HepG2 (cell line): ENCODE results near the gene FASTKD1. TPM values are rescaled to one million over a fixed set of nuclear protein-coding genes. Genes with fewer than 3 reads are reported as not detected.
A peak's percentile ranks its signal among the peaks of the same experiment; 100 is the strongest.

Experiments
- ATF1 ChIP-seq: IDR thresholded peaks from 2 replicates; pipeline ENCODE4 v1.6.1; 2016; ENCODE audit warnings: mild to moderate bottlenecking, control low read depth
- GATAD1 ChIP-seq: IDR thresholded peaks from 2 replicates; pipeline ENCODE4 v1.6.1; 2016; ENCODE audit warnings: missing genetic modification reagents, missing compliant biosample characterization
- HNRNPLL ChIP-seq: fragments of 200-400 bp; formaldehyde crosslinking; IDR thresholded peaks from 2 replicates; pipeline ENCODE4 v1.6.1; 2017; ENCODE audit warnings: mild to moderate bottlenecking, low read depth, low read length; ENCODE audit not compliant: poor library complexity, severe bottlenecking
- KLF6 ChIP-seq: IDR thresholded peaks from 2 replicates; pipeline ENCODE4 v1.8.0; 2016; ENCODE audit warnings: missing biosample characterization, missing genetic modification reagents
- MYNN ChIP-seq: sonication (generic); formaldehyde crosslinking; IDR thresholded peaks from 2 replicates; pipeline ENCODE4 v1.4.0; 2020; ENCODE audit warnings: mild to moderate bottlenecking, low read depth, missing genetic modification reagents
- PPARG ChIP-seq: conservative IDR thresholded peaks from 2 replicates; pipeline ENCODE4 v1.6.1; 2016; ENCODE audit warnings: missing biosample characterization, missing genetic modification reagents
- SPEN ChIP-seq: sonication (generic); formaldehyde crosslinking; IDR thresholded peaks from 2 replicates; pipeline ENCODE4 v1.5.1; 2020; ENCODE audit warnings: low read depth, mild to moderate bottlenecking, missing genetic modification reagents
- TCF7 ChIP-seq: sonication (generic); IDR thresholded peaks from 2 replicates; pipeline ENCODE4 v1.6.1; 2016; ENCODE audit warnings: antibody characterized with exemption, low read depth
- ZBTB7A ChIP-seq: sonication (generic); formaldehyde crosslinking; IDR thresholded peaks from 2 replicates; pipeline ENCODE4 v1.8.0; 2022; ENCODE audit warnings: mild to moderate bottlenecking, missing genetic modification reagents
- ZMAT3 ChIP-seq: sonication (generic); formaldehyde crosslinking; conservative IDR thresholded peaks from 2 replicates; pipeline ENCODE4 v1.7.0; 2021; ENCODE audit warnings: missing genetic modification reagents
- ZNF709 ChIP-seq: sonication (generic); formaldehyde crosslinking; IDR thresholded peaks from 2 replicates; pipeline ENCODE4 v1.5.0; 2020; ENCODE audit warnings: mild to moderate bottlenecking, missing genetic modification reagents
- ZNF720 ChIP-seq: sonication (generic); formaldehyde crosslinking; IDR thresholded peaks from 2 replicates; pipeline ENCODE4 v1.4.0; 2020; ENCODE audit warnings: missing genetic modification reagents
- ZNF761 ChIP-seq: sonication (generic); formaldehyde crosslinking; conservative IDR thresholded peaks from 2 replicates; pipeline ENCODE4 v1.4.0; 2020; ENCODE audit warnings: mild to moderate bottlenecking, missing genetic modification reagents
- polyA plus RNA-seq, 8 experiments: library from polyadenylated mRNA; depleted of rRNA in 3 of 8; stranded (reverse) in 7 of 8; unstranded in 1 of 8; fragments of >200 nt; fragmentation: Illumina TruSeq in 4 of 8; extraction: Trizol in 4 of 8; gene quantifications; 2 replicates each; pipeline versions ENCODE4 v1.2.1 to v1.2.3, GENCODE V29; 2011 to 2016; ENCODE audit warnings: low read depth in 4 of 8, missing spikeins in 1 of 8, mixed read lengths in 1 of 8; ENCODE audit not compliant: insufficient read depth in 1 of 8
- total RNA-seq, 5 experiments: library from RNA; depleted of rRNA; stranded (reverse); fragments of >200 nt; fragmentation: Illumina TruSeq; extraction: Trizol; gene quantifications; 2 replicates each; pipeline ENCODE4 v1.2.3, GENCODE V29; 2016; ENCODE audit warnings: low read depth in 1 of 5
- TF ChIP-seq, protein P1 (sequence below): sonication (generic); formaldehyde crosslinking; IDR thresholded peaks from 2 replicates; pipeline ENCODE4 v1.5.1; 2020; ENCODE audit warnings: mild to moderate bottlenecking, missing genetic modification reagents, moderate library complexity
- TF ChIP-seq, protein P2 (sequence below): sonication (generic); formaldehyde crosslinking; IDR thresholded peaks from 2 replicates; pipeline ENCODE4 v1.5.0; 2020; ENCODE audit warnings: missing genetic modification reagents
- TF ChIP-seq, protein P3 (sequence below): sonication (generic); formaldehyde crosslinking; conservative IDR thresholded peaks from 2 replicates; pipeline ENCODE4 v1.4.0; 2020; ENCODE audit warnings: missing genetic modification reagents
- TF ChIP-seq, protein P4 (sequence below): IDR thresholded peaks from 2 replicates; pipeline ENCODE4 v1.6.1; 2012; ENCODE audit warnings: low read depth, low read length, improper control_type of control experiment
- TF ChIP-seq, protein P5 (sequence below): sonication (generic); formaldehyde crosslinking; IDR thresholded peaks from 2 replicates; pipeline ENCODE4 v1.4.0; 2020; ENCODE audit warnings: missing genetic modification reagents

The FASTKD1 gene
- total and polyA plus RNA-seq, 2 of the 13 experiments (the other 11 are each of a cell fraction or from before 2014, with no cell fraction given) = 35.0 to 38.0 TPM

DNA sequence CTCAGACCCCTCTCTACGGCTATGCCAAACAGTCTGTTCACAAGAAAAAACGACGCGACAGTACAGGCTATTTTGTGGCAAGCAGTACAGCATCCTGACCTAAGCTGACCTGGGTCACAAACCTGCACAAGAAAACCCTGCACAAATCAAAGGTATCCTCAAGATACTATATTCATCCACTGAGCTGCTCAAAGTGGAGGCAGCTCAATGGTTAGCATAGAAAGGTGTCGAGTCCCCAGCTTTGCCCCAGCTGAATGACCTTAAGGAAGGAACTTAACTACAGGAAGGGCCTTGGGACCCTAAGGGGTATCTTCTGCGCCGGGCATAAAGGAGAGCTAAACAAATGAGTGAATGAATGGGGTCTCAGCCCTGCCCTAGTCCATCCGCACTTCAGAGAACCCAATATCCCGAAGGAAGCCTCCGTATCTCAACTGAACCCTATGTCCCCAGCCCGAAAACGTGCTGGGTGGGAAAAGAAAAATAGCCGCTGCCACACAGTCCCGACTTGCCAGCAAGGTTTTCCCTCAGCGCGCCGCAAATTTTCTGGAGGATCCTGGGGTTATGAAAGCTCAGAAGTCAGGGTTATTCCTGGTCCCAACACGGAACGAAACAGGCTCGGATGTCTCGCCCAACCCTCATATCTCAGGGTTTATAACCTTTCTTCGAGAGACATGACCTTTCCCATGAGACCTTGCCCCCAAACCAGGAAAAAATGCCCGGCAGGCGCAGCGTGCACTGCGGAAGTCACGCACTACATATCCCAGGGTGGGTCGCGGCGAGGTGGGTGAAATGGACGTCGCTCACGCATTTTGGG, at the start of gene FASTKD1 (continued):
- TF ChIP-seq, protein P1, sequence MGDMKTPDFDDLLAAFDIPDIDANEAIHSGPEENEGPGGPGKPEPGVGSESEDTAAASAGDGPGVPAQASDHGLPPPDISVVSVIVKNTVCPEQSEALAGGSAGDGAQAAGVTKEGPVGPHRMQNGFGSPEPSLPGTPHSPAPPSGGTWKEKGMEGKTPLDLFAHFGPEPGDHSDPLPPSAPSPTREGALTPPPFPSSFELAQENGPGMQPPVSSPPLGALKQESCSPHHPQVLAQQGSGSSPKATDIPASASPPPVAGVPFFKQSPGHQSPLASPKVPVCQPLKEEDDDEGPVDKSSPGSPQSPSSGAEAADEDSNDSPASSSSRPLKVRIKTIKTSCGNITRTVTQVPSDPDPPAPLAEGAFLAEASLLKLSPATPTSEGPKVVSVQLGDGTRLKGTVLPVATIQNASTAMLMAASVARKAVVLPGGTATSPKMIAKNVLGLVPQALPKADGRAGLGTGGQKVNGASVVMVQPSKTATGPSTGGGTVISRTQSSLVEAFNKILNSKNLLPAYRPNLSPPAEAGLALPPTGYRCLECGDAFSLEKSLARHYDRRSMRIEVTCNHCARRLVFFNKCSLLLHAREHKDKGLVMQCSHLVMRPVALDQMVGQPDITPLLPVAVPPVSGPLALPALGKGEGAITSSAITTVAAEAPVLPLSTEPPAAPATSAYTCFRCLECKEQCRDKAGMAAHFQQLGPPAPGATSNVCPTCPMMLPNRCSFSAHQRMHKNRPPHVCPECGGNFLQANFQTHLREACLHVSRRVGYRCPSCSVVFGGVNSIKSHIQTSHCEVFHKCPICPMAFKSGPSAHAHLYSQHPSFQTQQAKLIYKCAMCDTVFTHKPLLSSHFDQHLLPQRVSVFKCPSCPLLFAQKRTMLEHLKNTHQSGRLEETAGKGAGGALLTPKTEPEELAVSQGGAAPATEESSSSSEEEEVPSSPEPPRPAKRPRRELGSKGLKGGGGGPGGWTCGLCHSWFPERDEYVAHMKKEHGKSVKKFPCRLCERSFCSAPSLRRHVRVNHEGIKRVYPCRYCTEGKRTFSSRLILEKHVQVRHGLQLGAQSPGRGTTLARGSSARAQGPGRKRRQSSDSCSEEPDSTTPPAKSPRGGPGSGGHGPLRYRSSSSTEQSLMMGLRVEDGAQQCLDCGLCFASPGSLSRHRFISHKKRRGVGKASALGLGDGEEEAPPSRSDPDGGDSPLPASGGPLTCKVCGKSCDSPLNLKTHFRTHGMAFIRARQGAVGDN (CRISPR knock-in tag) = peak; percentile 87
- TF ChIP-seq ZNF761 (CRISPR knock-in tag) (no peak), KLF6 (peak; percentile 81; the same call in 1 of the 2 replicates), ZNF709 (CRISPR knock-in tag) (no peak), TCF7 (no peak), GATAD1 (CRISPR knock-in tag) (peak; percentile 95), ZMAT3 (CRISPR knock-in tag) (peak; percentile 68; the same call in 1 of the 2 replicates), PPARG (CRISPR knock-in tag) (peak; percentile 88), ZBTB7A (CRISPR knock-in tag) (no peak), SPEN (CRISPR knock-in tag) (peak; percentile 99), ZNF720 (no peak), ATF1 (CRISPR knock-in tag) (peak; percentile 97), HNRNPLL (peak; percentile 97), MYNN (CRISPR knock-in tag) (no peak)
- TF ChIP-seq, protein P2, sequence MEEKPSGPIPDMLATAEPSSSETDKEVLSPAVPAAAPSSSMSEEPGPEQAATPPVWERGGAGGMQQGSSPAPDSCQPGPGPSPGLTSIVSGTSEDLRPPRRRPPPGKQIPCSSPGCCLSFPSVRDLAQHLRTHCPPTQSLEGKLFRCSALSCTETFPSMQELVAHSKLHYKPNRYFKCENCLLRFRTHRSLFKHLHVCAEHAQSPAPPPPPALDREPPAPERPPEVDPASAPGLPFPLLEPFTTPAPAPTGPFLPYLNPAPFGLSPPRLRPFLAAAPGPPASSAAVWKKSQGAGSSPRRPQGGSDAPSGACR (CRISPR knock-in tag) = peak; percentile 47; the same call in 1 of the 2 replicates
- TF ChIP-seq, protein P3, sequence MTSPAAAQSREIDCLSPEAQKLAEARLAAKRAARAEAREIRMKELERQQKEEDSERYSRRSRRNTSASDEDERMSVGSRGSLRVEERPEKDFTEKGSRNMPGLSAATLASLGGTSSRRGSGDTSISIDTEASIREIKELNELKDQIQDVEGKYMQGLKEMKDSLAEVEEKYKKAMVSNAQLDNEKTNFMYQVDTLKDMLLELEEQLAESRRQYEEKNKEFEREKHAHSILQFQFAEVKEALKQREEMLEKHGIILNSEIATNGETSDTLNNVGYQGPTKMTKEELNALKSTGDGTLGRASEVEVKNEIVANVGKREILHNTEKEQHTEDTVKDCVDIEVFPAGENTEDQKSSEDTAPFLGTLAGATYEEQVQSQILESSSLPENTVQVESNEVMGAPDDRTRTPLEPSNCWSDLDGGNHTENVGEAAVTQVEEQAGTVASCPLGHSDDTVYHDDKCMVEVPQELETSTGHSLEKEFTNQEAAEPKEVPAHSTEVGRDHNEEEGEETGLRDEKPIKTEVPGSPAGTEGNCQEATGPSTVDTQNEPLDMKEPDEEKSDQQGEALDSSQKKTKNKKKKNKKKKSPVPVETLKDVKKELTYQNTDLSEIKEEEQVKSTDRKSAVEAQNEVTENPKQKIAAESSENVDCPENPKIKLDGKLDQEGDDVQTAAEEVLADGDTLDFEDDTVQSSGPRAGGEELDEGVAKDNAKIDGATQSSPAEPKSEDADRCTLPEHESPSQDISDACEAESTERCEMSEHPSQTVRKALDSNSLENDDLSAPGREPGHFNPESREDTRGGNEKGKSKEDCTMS = 0 out of 2 replicates have a peak, but pooled peaks have one; percentile 24
- TF ChIP-seq, protein P4, sequence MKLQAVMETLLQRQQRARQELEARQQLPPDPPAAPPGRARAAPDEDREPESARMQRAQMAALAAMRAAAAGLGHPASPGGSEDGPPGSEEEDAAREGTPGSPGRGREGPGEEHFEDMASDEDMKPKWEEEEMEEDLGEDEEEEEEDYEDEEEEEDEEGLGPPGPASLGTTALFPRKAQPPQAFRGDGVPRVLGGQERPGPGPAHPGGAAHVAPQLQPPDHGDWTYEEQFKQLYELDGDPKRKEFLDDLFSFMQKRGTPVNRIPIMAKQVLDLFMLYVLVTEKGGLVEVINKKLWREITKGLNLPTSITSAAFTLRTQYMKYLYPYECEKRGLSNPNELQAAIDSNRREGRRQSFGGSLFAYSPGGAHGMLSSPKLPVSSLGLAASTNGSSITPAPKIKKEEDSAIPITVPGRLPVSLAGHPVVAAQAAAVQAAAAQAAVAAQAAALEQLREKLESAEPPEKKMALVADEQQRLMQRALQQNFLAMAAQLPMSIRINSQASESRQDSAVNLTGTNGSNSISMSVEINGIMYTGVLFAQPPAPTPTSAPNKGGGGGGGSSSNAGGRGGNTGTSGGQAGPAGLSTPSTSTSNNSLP = peak; percentile 88
- TF ChIP-seq, protein P5, sequence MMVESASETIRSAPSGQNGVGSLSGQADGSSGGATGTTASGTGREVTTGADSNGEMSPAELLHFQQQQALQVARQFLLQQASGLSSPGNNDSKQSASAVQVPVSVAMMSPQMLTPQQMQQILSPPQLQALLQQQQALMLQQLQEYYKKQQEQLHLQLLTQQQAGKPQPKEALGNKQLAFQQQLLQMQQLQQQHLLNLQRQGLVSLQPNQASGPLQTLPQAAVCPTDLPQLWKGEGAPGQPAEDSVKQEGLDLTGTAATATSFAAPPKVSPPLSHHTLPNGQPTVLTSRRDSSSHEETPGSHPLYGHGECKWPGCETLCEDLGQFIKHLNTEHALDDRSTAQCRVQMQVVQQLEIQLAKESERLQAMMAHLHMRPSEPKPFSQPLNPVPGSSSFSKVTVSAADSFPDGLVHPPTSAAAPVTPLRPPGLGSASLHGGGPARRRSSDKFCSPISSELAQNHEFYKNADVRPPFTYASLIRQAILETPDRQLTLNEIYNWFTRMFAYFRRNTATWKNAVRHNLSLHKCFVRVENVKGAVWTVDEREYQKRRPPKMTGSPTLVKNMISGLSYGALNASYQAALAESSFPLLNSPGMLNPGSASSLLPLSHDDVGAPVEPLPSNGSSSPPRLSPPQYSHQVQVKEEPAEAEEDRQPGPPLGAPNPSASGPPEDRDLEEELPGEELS (CRISPR knock-in tag) = peak; percentile 82
